GM12801 (cell line): ENCODE measurements around the gene DIPK1A.

Source experiments
- CTCF ChIP-seq: IDR thresholded peaks from one replicate; pipeline ENCODE4 v1.5.1; 2011; ENCODE audit warnings: control low read depth; ENCODE audit not compliant: insufficient read length; ENCODE audit errors: extremely low read depth

The DIPK1A gene

GRCh38 chr1:92992054-92992453 is 30.8 kb upstream of the DIPK1A start:
- TF ChIP-seq CTCF = no peak

- no peak for TF ChIP-seq CTCF
Measured at GRCh38 chr1:92990828-92991227, 29.6 kb upstream of the DIPK1A start.

- TF ChIP-seq CTCF = no peak
Measured at GRCh38 chr1:92989936-92990583, 28.8 kb upstream of the DIPK1A start.

GRCh38 chr1:92989253-92989652 is 28.0 kb upstream of the DIPK1A start:
- TF ChIP-seq CTCF = no peak

- no peak for TF ChIP-seq CTCF
Measured at GRCh38 chr1:92987462-92987861, 26.2 kb upstream of the DIPK1A start.

- TF ChIP-seq CTCF = no peak
Measured at GRCh38 chr1:92985101-92985500, 23.8 kb upstream of the DIPK1A start.

- no peak for TF ChIP-seq CTCF
Measured at GRCh38 chr1:92980732-92981647, 19.7 kb upstream of the DIPK1A start.
